ENCODE data around the gene C2orf76. TPM values are rescaled to one million over a fixed set of nuclear protein-coding genes. Genes with fewer than 3 reads are reported as not detected.

C2orf76 gene
- total and polyA plus RNA-seq, 2 experiments from 2014 or later: 5.8 to 21.6 TPM

DNA sequence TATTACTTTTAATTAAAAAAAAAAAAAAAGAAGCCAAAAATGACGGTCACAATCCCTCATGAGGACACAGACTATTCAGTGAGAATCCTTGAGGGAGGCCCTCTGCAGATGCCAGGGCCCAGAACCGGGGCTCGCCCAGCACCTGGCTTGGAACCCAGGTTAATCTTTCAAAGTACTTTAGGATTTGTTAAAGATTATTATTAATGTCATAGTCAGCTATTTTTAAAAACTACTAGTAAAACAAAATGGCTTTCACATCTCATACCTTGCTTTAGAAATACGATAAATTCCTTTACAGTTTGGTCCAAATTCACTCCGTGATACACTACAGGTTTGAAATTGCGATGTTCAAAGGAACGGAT lies 27.1 kb downstream of the C2orf76 start (continued):
- TF ChIP-seq, protein P1, sequence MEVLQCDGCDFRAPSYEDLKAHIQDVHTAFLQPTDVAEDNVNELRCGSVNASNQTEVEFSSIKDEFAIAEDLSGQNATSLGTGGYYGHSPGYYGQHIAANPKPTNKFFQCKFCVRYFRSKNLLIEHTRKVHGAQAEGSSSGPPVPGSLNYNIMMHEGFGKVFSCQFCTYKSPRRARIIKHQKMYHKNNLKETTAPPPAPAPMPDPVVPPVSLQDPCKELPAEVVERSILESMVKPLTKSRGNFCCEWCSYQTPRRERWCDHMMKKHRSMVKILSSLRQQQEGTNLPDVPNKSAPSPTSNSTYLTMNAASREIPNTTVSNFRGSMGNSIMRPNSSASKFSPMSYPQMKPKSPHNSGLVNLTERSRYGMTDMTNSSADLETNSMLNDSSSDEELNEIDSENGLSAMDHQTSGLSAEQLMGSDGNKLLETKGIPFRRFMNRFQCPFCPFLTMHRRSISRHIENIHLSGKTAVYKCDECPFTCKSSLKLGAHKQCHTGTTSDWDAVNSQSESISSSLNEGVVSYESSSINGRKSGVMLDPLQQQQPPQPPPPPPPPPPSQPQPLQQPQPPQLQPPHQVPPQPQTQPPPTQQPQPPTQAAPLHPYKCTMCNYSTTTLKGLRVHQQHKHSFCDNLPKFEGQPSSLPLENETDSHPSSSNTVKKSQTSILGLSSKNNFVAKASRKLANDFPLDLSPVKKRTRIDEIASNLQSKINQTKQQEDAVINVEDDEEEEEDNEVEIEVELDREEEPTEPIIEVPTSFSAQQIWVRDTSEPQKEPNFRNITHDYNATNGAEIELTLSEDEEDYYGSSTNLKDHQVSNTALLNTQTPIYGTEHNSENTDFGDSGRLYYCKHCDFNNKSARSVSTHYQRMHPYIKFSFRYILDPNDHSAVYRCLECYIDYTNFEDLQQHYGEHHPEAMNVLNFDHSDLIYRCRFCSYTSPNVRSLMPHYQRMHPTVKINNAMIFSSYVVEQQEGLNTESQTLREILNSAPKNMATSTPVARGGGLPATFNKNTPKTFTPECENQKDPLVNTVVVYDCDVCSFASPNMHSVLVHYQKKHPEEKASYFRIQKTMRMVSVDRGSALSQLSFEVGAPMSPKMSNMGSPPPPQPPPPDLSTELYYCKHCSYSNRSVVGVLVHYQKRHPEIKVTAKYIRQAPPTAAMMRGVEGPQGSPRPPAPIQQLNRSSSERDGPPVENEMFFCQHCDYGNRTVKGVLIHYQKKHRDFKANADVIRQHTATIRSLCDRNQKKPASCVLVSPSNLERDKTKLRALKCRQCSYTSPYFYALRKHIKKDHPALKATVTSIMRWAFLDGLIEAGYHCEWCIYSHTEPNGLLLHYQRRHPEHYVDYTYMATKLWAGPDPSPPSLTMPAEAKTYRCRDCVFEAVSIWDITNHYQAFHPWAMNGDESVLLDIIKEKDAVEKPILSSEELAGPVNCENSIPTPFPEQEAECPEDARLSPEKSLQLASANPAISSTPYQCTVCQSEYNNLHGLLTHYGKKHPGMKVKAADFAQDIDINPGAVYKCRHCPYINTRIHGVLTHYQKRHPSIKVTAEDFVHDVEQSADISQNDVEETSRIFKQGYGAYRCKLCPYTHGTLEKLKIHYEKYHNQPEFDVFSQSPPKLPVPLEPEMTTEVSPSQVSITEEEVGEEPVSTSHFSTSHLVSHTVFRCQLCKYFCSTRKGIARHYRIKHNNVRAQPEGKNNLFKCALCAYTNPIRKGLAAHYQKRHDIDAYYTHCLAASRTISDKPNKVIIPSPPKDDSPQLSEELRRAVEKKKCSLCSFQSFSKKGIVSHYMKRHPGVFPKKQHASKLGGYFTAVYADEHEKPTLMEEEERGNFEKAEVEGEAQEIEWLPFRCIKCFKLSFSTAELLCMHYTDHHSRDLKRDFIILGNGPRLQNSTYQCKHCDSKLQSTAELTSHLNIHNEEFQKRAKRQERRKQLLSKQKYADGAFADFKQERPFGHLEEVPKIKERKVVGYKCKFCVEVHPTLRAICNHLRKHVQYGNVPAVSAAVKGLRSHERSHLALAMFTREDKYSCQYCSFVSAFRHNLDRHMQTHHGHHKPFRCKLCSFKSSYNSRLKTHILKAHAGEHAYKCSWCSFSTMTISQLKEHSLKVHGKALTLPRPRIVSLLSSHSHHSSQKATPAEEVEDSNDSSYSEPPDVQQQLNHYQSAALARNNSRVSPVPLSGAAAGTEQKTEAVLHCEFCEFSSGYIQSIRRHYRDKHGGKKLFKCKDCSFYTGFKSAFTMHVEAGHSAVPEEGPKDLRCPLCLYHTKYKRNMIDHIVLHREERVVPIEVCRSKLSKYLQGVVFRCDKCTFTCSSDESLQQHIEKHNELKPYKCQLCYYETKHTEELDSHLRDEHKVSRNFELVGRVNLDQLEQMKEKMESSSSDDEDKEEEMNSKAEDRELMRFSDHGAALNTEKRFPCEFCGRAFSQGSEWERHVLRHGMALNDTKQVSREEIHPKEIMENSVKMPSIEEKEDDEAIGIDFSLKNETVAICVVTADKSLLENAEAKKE (CRISPR knock-in tag; IDR thresholded peaks at IDR 0.05): no peak
- TF ChIP-seq STAT1 (IDR thresholded peaks at IDR 0.05; ENCODE audit: unreplicated experiment): no peak
- TF ChIP-seq, protein P2, sequence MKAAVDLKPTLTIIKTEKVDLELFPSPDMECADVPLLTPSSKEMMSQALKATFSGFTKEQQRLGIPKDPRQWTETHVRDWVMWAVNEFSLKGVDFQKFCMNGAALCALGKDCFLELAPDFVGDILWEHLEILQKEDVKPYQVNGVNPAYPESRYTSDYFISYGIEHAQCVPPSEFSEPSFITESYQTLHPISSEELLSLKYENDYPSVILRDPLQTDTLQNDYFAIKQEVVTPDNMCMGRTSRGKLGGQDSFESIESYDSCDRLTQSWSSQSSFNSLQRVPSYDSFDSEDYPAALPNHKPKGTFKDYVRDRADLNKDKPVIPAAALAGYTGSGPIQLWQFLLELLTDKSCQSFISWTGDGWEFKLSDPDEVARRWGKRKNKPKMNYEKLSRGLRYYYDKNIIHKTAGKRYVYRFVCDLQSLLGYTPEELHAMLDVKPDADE (IDR thresholded peaks at IDR 0.05): no peak
- no peak for TF ChIP-seq NANOG (IDR thresholded peaks at IDR 0.05; ENCODE audit: borderline replicate concordance)
- TF ChIP-seq EZH2phosphoT487 (IDR thresholded peaks at IDR 0.05; ENCODE audit: unreplicated experiment): no peak

DNA sequence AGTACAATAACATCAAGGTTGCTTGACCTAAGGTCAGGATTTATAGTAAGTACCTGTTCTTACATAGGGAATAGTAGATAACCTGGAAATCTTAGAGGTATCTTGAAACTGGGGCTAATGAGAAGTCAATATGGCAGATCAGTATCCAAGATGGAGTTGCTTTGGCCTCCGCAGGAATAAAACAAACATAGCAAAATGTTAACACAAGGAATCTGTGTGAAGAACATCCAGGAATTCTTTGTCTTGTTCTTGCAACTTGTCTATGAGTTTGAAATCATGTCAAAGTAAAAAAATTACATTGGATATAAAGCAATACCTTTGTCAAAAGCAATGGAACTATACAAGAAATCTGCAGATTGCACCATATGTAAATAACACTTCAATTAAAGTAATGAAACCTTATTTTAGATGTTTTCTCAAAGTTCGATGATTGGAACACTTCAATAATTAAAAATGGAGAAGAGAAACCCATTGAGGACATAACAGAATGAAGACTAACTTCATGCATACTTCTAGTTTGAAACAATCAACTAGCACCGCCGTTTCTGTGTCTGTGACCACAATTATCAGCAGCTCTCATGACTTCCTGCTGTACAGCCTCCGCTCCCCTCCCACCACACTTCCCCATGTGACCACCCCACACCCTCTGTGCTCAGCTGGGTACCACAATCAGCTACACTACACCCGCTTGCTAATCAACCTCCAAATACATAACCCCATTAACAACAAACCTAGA lies 27.6 kb downstream of the C2orf76 start:
- Histone ChIP-seq H4K20me1 (replicated peaks; ENCODE audit: insufficient read depth) (no peaks in the 10 kb centered on the region), H3K4me3 (no peak overlapping the region), H3K27ac (ENCODE audit: low read depth) (no peak overlapping the region), H3K36me3 (ENCODE audit: insufficient read depth) (no peaks in the 10 kb centered on the region), H3F3A (replicated peaks; ENCODE audit: low read depth) (no peaks in the 10 kb centered on the region), H3K4me2 (no peak overlapping the region), H3K4me1 (ENCODE audit: insufficient read depth) (no peaks in the 10 kb centered on the region), H3K9me2 (ENCODE audit: insufficient read depth) (no peaks in the 10 kb centered on the region), H2AFZ (no peak overlapping the region), H3K27me3 (ENCODE audit: insufficient read depth) (no peaks in the 10 kb centered on the region), H3K79me2 (replicated peaks; ENCODE audit: insufficient read depth) (no peaks in the 10 kb centered on the region)
- H3K27ac Mint-ChIP-seq: no peak overlapping the region
- ATAC-seq (no peak), DNase-seq (ENCODE audit: low spot score) (no peak)
- H3K4me1 Mint-ChIP-seq: no peaks in the 10 kb centered on the region; the same call in 2 of the 3 replicates
- H3K27me3 Mint-ChIP-seq (ENCODE audit: insufficient read depth, low read depth, poor library complexity): peaks cover 5% of the 10 kb centered on the region
- TF ChIP-seq ZNF331 (CRISPR knock-in tag; IDR thresholded peaks at IDR 0.05; ENCODE audit: low read depth) (no peak), NANOG (IDR thresholded peaks at IDR 0.05; ENCODE audit: borderline replicate concordance) (no peak), ZNF114 (CRISPR knock-in tag; IDR thresholded peaks at IDR 0.05) (no peak)
- H3K36me3 Mint-ChIP-seq (ENCODE audit: low read depth): no peaks in the 10 kb centered on the region
- H3K4me3 Mint-ChIP-seq: no peak overlapping the region
- H3K9me3 Mint-ChIP-seq: no peaks in the 10 kb centered on the region

Measured in GM23338 (cell line).